Measurements from ENCODE around the gene RAB13. TPM values are rescaled to one million over a fixed set of nuclear protein-coding genes. Genes with fewer than 3 reads are reported as not detected.

The RAB13 gene
- total and polyA plus RNA-seq, 2 donors (not counting 3 experiments of a cell fraction or from before 2014, with no cell fraction given), result 76.0 to 124 TPM

DNA sequence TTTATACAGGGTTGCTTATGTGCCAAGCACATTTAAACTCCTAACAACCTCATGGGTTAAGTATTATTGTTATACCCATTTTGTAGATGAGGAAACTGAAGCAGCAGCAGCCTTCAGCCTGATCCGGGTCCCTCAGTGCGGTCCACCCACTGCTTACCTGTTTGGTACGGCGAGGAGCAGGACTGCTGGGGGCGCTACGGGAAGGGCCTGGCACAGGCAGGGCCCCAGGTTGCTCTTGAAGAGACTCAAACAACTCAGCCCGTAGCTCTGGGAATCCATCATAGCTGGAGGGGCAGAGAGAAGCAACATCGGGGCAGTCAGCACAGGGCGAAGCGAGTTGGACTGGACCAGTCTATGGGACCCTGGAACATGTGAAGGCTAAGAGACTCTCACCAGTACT, 48.8 kb downstream of the RAB13 start:
- dilution Hi-C loops (cut with MboI; ENCODE audit: extremely low pct_ligation_motif_present, low sequenced_read_pairs), result no loop called here
- Histone ChIP-seq H3K27ac (ENCODE audit: insufficient read depth, low read depth, low read length) (no peak overlapping the region), H3K9me1 (replicated peaks; ENCODE audit: control insufficient read depth, extremely low read depth, insufficient read depth, low read length) (no peaks in the 10 kb centered on the region), H3K4me2 (ENCODE audit: insufficient read depth, low read length) (no peak overlapping the region), H3K9ac (replicated peaks; ENCODE audit: extremely low read depth, insufficient read depth, low read length) (no peak overlapping the region), H3K27me3 (ENCODE audit: control insufficient read depth in 2 of 2, insufficient read depth in 2 of 2, low read length in 2 of 2) (no peaks in the 10 kb centered on the region), H2AFZ (ENCODE audit: low read depth, low read length) (no peak overlapping the region), H3K36me3 (ENCODE audit: control insufficient read depth in 2 of 2, extremely low read depth in 1 of 2, insufficient read depth in 2 of 2, low read length in 2 of 2) (peaks cover 5 to 60% of the 10 kb centered on the region in 2 experiments), H3K9me3 (replicated peaks; ENCODE audit: control insufficient read depth, insufficient read depth, low read length) (no peaks in the 10 kb centered on the region), H3K79me2 (ENCODE audit: control insufficient read depth, insufficient read depth, low read length) (no peaks in the 10 kb centered on the region), H3K4me3 (replicated peaks in 1 of 3; ENCODE audit: insufficient read depth in 1 of 3, low read depth in 1 of 3, low read length in 3 of 3) (no peak overlapping the region), H3K4me1 (ENCODE audit: control insufficient read depth, extremely low read depth, insufficient read depth, low read length) (no peaks in the 10 kb centered on the region), H4K20me1 (replicated peaks; ENCODE audit: control insufficient read depth, extremely low read depth, insufficient read depth, low read length) (no peaks in the 10 kb centered on the region)
- ChIA-PET CTCF (interaction anchor here (0.8 to 1.4 kb wide), 2 partner anchors 9 to 21 kb away, joined by 4 to 7 read pairs; partner anchors contain the start of genes CRTC2 and DENND4B), POLR2A (no interaction called here)
- no TSS peak for BruUV-seq (replicated peaks)
- DNase-seq (ENCODE audit: low read depth, low spot score) (no peak), FAIRE-seq (no peak)
- intact Hi-C loops (cut with micrococcal nuclease), result no loop called here
- TF ChIP-seq FOS (IDR thresholded peaks at IDR 0.05; ENCODE audit: borderline replicate concordance, insufficient read depth, low read length) (no peak), JUN (IDR thresholded peaks at IDR 0.05; ENCODE audit: borderline replicate concordance, insufficient read depth, insufficient read length, low read depth) (no peak), EZH2 (IDR thresholded peaks at IDR 0.05; ENCODE audit: borderline replicate concordance, low read depth, low read length, severe bottlenecking) (no peak), GATA2 (IDR thresholded peaks at IDR 0.05; ENCODE audit: insufficient read depth, insufficient read length, low read depth, low read length) (no peak), MYC (IDR thresholded peaks at IDR 0.05; ENCODE audit: low read depth, low read length) (no peak), POLR2AphosphoS5 (IDR thresholded peaks at IDR 0.05; ENCODE audit: insufficient read depth, low read depth, low read length) (no peak), POLR2A (IDR thresholded peaks at IDR 0.05; ENCODE audit: low read depth, low read length) (no peak)
- TF ChIP-seq, protein P1, sequence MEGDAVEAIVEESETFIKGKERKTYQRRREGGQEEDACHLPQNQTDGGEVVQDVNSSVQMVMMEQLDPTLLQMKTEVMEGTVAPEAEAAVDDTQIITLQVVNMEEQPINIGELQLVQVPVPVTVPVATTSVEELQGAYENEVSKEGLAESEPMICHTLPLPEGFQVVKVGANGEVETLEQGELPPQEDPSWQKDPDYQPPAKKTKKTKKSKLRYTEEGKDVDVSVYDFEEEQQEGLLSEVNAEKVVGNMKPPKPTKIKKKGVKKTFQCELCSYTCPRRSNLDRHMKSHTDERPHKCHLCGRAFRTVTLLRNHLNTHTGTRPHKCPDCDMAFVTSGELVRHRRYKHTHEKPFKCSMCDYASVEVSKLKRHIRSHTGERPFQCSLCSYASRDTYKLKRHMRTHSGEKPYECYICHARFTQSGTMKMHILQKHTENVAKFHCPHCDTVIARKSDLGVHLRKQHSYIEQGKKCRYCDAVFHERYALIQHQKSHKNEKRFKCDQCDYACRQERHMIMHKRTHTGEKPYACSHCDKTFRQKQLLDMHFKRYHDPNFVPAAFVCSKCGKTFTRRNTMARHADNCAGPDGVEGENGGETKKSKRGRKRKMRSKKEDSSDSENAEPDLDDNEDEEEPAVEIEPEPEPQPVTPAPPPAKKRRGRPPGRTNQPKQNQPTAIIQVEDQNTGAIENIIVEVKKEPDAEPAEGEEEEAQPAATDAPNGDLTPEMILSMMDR (IDR thresholded peaks at IDR 0.05; ENCODE audit: extremely low read depth in 1 of 2, insufficient read depth in 1 of 2, low read depth in 1 of 2, low read length in 2 of 2), result no peak
- TF ChIP-seq, protein P2, sequence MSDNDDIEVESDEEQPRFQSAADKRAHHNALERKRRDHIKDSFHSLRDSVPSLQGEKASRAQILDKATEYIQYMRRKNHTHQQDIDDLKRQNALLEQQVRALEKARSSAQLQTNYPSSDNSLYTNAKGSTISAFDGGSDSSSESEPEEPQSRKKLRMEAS (IDR thresholded peaks at IDR 0.05; ENCODE audit: insufficient read depth, insufficient read length), result no peak
